HFFc6 (cell line): Measurements from ENCODE around the gene MYL6. TPM values are rescaled to one million over a fixed set of nuclear protein-coding genes. Genes with fewer than 3 reads are reported as not detected.

ENCODE experiments used
- DNase-seq: peaks from one replicate; pipeline ENCODE4 v3.0.0-alpha.2; 2018
- H3K27ac Mint-ChIP-seq: 2 replicates; pipeline ENCODE4 v1.8.0; 2020; ENCODE audit warnings: mild to moderate bottlenecking, mixed read lengths
- H3K27me3 Mint-ChIP-seq: 2 replicates; pipeline ENCODE4 v1.8.0; 2021; ENCODE audit warnings: mild to moderate bottlenecking, moderate library complexity, mixed read lengths; ENCODE audit not compliant: insufficient read depth
- H3K36me3 Mint-ChIP-seq: 2 replicates; pipeline ENCODE4 v1.8.0; 2021; ENCODE audit warnings: low read depth, mixed read lengths
- H3K4me1 Mint-ChIP-seq: 2 replicates; pipeline ENCODE4 v1.8.0; 2020; ENCODE audit warnings: low read depth, mixed read lengths
- H3K4me3 Mint-ChIP-seq: 2 replicates; pipeline ENCODE4 v1.8.0; 2020; ENCODE audit warnings: mild to moderate bottlenecking, moderate library complexity, mixed read lengths
- H3K9me3 Mint-ChIP-seq: 2 replicates; pipeline ENCODE4 v1.8.0; 2020; ENCODE audit warnings: mild to moderate bottlenecking, mixed read lengths
- total RNA-seq, 6 experiments: library from RNA; stranded (reverse); fragmentation: NEBNext Ultra II Directional; extraction: Animal tissue kit (Norgen Biotek cat#: 25700); gene quantifications; 2 replicates in 1 of 6; 3 replicates in 5 of 6; pipeline ENCODE4 v1.2.3, GENCODE V29; 2021
- TF ChIP-seq, protein P1 (sequence below): fragments of 200-600 bp; sonication (generic); IDR thresholded peaks from 2 replicates; pipeline ENCODE4 v1.5.0; 2021; ENCODE audit warnings: antibody characterized with exemption, mild to moderate bottlenecking

The MYL6 gene
- total RNA-seq, 6 experiments from 2014 or later, result 2,668 to 3,384 (median 3,141) TPM

DNA sequence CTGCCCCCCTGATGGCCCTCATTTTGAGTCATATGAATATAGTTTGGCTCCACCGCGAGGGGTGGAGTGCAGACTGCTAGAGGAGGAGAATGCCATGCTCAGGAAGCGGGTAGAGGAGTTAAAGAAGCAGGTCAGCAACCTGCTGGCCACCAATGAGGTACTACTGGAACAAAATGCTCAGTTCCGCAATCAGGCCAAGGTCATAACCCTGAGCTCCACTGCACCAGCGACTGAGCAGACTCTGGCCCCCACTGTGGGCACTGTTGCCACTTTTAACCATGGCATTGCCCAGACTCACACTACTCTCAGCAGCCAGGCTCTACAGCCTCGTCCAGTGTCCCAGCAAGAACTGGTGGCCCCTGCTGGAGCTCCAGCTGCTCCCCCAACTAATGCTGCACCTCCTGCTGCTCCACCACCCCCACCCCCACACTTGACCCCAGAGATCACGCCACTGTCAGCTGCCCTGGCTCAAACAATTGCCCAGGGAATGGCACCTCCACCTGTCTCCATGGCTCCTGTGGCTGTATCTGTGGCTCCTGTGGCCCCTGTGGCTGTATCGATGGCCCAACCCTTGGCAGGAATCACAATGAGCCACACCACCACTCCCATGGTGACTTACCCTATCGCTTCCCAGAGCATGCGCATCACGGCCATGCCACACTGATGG lies 36.8 kb upstream of the MYL6 start:
- TF ChIP-seq, protein P1, sequence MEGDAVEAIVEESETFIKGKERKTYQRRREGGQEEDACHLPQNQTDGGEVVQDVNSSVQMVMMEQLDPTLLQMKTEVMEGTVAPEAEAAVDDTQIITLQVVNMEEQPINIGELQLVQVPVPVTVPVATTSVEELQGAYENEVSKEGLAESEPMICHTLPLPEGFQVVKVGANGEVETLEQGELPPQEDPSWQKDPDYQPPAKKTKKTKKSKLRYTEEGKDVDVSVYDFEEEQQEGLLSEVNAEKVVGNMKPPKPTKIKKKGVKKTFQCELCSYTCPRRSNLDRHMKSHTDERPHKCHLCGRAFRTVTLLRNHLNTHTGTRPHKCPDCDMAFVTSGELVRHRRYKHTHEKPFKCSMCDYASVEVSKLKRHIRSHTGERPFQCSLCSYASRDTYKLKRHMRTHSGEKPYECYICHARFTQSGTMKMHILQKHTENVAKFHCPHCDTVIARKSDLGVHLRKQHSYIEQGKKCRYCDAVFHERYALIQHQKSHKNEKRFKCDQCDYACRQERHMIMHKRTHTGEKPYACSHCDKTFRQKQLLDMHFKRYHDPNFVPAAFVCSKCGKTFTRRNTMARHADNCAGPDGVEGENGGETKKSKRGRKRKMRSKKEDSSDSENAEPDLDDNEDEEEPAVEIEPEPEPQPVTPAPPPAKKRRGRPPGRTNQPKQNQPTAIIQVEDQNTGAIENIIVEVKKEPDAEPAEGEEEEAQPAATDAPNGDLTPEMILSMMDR, result no peak
- no peak for DNase-seq
- no peak overlapping the region for H3K27ac Mint-ChIP-seq
- peaks cover 19% of the 10 kb centered on the region for H3K27me3 Mint-ChIP-seq
- no peak overlapping the region for H3K4me3 Mint-ChIP-seq
- H3K9me3 Mint-ChIP-seq, result peaks cover 7% of the 10 kb centered on the region; the same call in 1 of the 2 replicates
- H3K36me3 Mint-ChIP-seq, result peaks cover 26% of the 10 kb centered on the region
- peaks cover 40% of the 10 kb centered on the region for H3K4me1 Mint-ChIP-seq

DNA sequence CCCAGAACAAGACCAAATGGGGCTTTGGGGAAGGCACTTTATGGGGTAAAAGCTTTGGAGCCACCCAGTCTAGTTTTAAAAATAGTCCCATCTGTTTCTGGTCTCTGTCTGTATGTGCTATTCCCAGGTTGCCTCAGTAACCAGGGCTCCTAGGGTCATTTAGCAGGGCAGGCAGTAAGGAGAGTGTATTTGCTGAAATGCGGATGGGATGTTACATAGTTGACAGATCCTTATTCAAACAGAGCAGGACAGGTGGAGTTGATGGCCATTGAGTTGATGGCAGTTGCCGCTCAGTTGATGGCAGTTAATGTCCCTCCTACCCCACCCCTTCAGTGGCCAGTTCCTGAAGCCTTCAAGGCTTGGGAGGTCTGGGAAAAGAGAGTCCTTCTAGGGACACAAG lies 35.5 kb upstream of the MYL6 start:
- H3K27ac Mint-ChIP-seq, result peak overlapping the region; percentile 70
- peaks cover 13% of the 10 kb centered on the region for H3K36me3 Mint-ChIP-seq
- H3K27me3 Mint-ChIP-seq, result peaks cover 7% of the 10 kb centered on the region
- TF ChIP-seq, protein P1, result no peak
- peaks cover 51% of the 10 kb centered on the region for H3K4me1 Mint-ChIP-seq
- DNase-seq, result no peak
- peaks cover 3% of the 10 kb centered on the region; the same call in 1 of the 2 replicates for H3K9me3 Mint-ChIP-seq
- no peak overlapping the region for H3K4me3 Mint-ChIP-seq

DNA sequence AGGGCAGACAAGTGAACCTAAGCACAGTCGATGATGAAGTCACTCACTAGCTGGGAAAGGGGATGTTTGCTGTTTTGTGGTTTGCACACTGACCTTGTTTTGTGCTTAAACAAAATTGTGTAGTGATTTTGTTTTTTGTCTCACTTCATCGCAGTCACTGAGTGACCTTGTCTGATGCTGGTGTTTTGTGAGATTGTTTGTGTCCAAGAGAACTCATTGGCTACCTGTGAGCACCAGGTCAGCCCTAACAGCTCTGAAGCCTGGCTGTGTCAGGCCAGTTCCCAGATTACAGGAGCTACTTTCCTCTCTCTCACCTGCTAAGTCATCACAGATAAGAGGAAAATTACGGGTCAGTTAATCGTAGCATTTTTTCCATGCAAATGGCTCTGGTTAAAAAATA lies 34.0 kb upstream of the MYL6 start:
- Mint-ChIP-seq H3K9me3 (no peaks in the 10 kb centered on the region), H3K36me3 (peaks cover 9% of the 10 kb centered on the region), H3K4me1 (peaks cover 40% of the 10 kb centered on the region), H3K27ac (peak overlapping the region; percentile 6; the same call in 1 of the 2 replicates), H3K4me3 (no peak overlapping the region), H3K27me3 (peaks cover 3% of the 10 kb centered on the region)
- DNase-seq, result no peak
- TF ChIP-seq, protein P1, result no peak

DNA sequence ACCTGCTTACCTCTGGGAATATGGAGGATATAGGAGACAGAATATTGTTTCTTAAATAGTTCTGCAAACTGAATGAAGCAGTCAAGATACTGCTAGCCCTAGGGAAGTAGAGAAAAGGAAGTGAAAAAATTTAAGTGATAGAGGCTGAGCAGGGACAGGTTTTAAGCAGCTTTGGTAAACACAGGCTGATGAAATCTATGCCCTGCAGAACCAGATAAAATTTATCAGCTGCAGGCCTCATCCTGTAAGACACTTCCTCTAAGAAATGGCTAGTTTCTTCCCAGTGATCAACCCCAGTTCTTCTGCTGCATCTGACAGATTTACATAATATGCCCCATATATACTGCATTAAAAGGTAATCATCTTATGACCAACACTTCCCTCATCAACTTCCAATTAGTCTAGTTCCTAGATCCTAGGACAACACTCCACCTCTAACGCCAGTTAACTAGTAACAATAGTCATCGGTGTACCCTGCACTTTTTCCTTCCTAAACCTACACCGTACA lies 31.4 kb upstream of the MYL6 start:
- DNase-seq, result no peak
- Mint-ChIP-seq H3K4me1 (peaks cover 48% of the 10 kb centered on the region), H3K4me3 (peak overlapping the region; percentile 93; the same call in 1 of the 2 replicates)

DNA sequence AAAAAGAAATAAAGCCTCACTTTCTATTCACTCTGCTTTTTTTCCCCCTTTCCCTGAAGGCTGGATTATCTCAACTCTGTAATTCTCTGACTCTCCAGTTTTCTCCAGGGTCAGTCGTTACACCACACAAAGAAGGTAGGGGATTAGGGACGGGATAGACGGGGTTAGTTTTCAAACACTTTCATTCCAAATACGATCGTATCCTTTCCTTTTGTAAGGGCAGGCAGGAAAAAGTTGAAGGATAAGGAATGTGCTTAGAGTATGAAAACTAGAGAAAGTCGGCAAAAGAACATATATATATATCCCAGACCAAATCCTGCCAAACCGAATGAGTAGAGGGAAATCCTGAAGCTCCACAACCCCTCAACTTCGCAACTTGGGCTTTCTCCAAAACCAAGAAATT lies 30.7 kb upstream of the MYL6 start:
- Mint-ChIP-seq H3K36me3 (peaks cover 23% of the 10 kb centered on the region), H3K9me3 (no peaks in the 10 kb centered on the region), H3K4me1 (peaks cover 44% of the 10 kb centered on the region), H3K27me3 (peaks cover 2% of the 10 kb centered on the region; the same call in 1 of the 2 replicates), H3K4me3 (peak overlapping the region; percentile 93), H3K27ac (peak overlapping the region; percentile 94)
- TF ChIP-seq, protein P1, result no peak
- DNase-seq, result no peak

More for the DNA sequence above, 31.4 kb upstream of the MYL6 start:
- Mint-ChIP-seq H3K36me3 (peaks cover 16% of the 10 kb centered on the region), H3K27me3 (peaks cover 2% of the 10 kb centered on the region; the same call in 1 of the 2 replicates), H3K9me3 (no peaks in the 10 kb centered on the region), H3K27ac (peak overlapping the region; percentile 94)
- TF ChIP-seq, protein P1, result no peak
